ENCODE results near the gene CYB5R4. TPM values are rescaled to one million over a fixed set of nuclear protein-coding genes. Genes with fewer than 3 reads are reported as not detected.

Gene CYB5R4
- total RNA-seq, 2 donors from 2014 or later, result 29.0 to 39.3 TPM

DNA sequence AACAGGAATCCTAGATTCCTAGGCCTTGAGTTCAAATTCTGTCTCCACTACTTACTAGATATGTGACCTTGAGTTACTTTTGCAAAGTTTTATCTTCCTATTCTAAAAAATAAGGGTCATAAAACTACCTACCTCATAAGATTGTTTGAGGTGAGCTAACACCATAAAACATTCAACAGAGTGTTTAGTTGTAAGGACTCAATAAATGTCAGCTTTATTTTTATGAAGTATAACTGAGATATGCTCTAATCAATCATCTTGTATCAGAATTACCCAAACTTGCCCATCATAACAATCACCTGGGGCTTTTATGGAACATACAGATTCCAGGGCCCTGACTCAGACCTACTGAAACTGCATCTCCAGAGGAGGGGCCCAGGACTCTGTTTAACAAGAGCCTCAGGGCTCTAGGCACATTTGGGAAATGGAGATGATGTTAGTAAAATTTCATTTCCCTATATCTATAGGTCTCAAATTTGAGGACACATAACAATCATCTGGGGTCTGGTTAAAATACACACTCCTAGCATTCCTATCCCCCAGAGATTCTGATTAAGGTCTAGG lies 138.6 kb downstream of the CYB5R4 start:
- H3K36me3 Mint-ChIP-seq, result no peaks in the 10 kb centered on the region
- H3K27me3 Mint-ChIP-seq, result peaks cover 9 to 12% of the 10 kb centered on the region in 2 donors
- no peak overlapping the region for H3K27ac Mint-ChIP-seq
- H3K4me3 Mint-ChIP-seq, result no peak overlapping the region
- H3K4me1 Mint-ChIP-seq (ENCODE audit: low read depth in 2 of 2), result no peaks in the 10 kb centered on the region
- ATAC-seq (no peak), DNase-seq (ENCODE audit: low spot score) (no peak)
- no peaks in the 10 kb centered on the region for H3K9me3 Mint-ChIP-seq

DNA sequence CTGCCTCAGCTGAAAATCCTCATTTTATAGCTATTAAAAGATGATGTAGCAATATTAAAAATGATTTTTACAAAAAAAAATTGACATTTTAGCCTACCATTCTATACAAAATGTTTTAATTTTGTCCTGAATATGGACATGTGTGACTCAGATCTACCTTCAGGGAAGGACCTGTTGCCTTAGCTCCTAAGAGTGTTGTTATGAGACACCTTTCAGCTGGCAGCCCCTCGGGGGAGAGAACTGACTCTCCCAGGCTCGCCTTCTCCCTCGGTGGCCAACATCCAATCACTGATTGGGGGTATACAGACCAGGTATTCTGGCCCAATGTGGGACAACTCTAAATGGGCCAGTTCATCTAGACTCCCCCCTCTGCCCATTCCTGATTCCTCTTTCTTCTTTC lies 141.6 kb downstream of the CYB5R4 start:
- no peaks in the 10 kb centered on the region for H3K9me3 Mint-ChIP-seq
- ATAC-seq (no peak), DNase-seq (ENCODE audit: low spot score) (no peak)
- H3K36me3 Mint-ChIP-seq, result no peaks in the 10 kb centered on the region
- no peaks in the 10 kb centered on the region for H3K4me1 Mint-ChIP-seq (ENCODE audit: low read depth in 2 of 2)
- H3K27ac Mint-ChIP-seq, result no peak overlapping the region
- peaks cover 10 to 19% of the 10 kb centered on the region in 2 donors for H3K27me3 Mint-ChIP-seq
- H3K4me3 Mint-ChIP-seq, result no peak overlapping the region

- no peak overlapping the region for H3K4me3 Mint-ChIP-seq
- no peaks in the 10 kb centered on the region for H3K9me3 Mint-ChIP-seq
- H3K4me1 Mint-ChIP-seq (ENCODE audit: low read depth in 2 of 2), result no peaks in the 10 kb centered on the region
Observed at GRCh38 chr6:84002226-84002625, 142.7 kb downstream of the CYB5R4 start.

DNA sequence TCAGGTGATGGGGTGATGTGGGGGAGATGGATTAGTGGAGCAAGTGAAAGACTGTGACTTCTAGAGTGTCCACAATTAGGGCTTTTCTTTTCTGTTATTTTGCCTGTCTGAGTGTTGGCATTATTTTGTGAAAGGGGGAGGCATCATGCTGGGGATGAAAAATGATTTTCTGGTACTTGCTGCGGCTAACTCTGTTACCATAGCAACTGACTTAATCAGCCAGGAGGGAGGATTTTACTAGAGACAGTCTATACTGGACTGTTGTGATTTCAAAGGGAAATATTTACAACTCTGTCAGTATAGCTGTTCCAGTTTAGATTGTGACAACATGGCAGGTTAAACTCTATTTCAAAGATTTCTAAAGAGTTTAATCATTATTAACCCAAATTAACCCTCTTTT lies 143.6 kb downstream of the CYB5R4 start:
- ATAC-seq, result no peak
- Mint-ChIP-seq H3K4me1 (ENCODE audit: low read depth in 2 of 2) (no peaks in the 10 kb centered on the region), H3K36me3 (no peaks in the 10 kb centered on the region), H3K27ac (no peak overlapping the region), H3K9me3 (no peaks in the 10 kb centered on the region), H3K27me3 (peaks cover 13 to 19% of the 10 kb centered on the region in 2 donors), H3K4me3 (no peak overlapping the region)
- no peak for DNase-seq (ENCODE audit: low spot score)

More at GRCh38 chr6:84002226-84002625, 142.7 kb downstream of the CYB5R4 start:
- H3K27ac Mint-ChIP-seq, result no peak overlapping the region
- DNase-seq (ENCODE audit: low spot score) (no peak), ATAC-seq (no peak)
- peaks cover 13 to 19% of the 10 kb centered on the region in 2 donors for H3K27me3 Mint-ChIP-seq
- H3K36me3 Mint-ChIP-seq, result no peaks in the 10 kb centered on the region

DNA sequence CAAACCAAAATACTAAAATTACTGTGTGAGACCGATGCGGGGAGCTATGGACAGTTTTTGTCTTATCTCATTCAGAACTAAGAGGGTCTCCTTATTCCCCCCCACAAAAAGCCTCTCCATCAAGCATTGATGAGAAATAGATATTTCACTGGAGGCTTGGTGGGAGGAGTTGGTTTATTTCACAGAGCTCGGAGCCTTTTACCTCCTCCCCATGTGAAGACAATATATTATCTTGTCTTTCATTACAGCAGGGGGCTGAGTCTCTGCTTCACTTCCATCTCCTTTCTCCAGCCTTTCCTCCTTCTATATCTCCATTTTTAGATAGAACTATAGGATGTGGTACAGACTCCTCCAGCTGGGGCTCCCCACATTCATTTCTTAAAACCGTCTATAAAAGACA lies 144.2 kb downstream of the CYB5R4 start:
- Mint-ChIP-seq H3K4me3 (no peak overlapping the region), H3K27ac (no peak overlapping the region), H3K36me3 (no peaks in the 10 kb centered on the region), H3K27me3 (peaks cover 13 to 19% of the 10 kb centered on the region in 2 donors), H3K9me3 (no peaks in the 10 kb centered on the region), H3K4me1 (ENCODE audit: low read depth in 2 of 2) (no peaks in the 10 kb centered on the region)
- DNase-seq (ENCODE audit: low spot score) (no peak), ATAC-seq (no peak)

DNA sequence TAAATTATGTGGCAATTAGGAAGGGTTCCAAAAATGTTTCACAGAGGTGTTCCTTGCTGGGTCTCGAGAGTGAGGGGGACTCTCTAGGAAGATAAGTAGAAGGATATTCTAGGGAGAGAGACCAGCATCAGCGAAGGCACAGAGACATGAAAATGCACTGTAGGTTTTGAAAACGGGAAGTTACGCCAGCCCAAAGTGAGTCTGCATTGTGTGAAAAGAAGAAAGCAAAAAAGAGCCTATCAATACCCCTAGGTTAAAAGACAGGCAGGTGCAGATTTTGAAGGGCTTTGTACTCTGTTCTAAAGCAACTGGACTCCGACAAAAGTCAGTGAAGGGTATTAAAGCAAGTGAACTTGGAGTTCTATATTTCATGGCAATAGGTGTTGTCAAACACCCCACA lies 148.4 kb downstream of the CYB5R4 start:
- Mint-ChIP-seq H3K9me3 (no peaks in the 10 kb centered on the region), H3K4me3 (no peak overlapping the region), H3K36me3 (no peaks in the 10 kb centered on the region), H3K27me3 (peaks cover 8 to 9% of the 10 kb centered on the region in 2 donors), H3K27ac (no peak overlapping the region), H3K4me1 (ENCODE audit: low read depth in 2 of 2) (no peaks in the 10 kb centered on the region)
- DNase-seq (ENCODE audit: low spot score) (no peak), ATAC-seq (no peak)

GRCh38 chr6:84013354-84013753 lies 153.9 kb downstream of the CYB5R4 start:
- no peaks in the 10 kb centered on the region for H3K9me3 Mint-ChIP-seq
- H3K27ac Mint-ChIP-seq, result no peak overlapping the region
- H3K27me3 Mint-ChIP-seq, result peaks cover 0 to 2% of the 10 kb centered on the region in 2 donors

GRCh38 chr6:84013931-84014330 lies 154.4 kb downstream of the CYB5R4 start:
- Mint-ChIP-seq H3K4me3 (no peak overlapping the region), H3K27ac (no peak overlapping the region), H3K4me1 (ENCODE audit: low read depth in 2 of 2) (no peaks in the 10 kb centered on the region), H3K9me3 (no peaks in the 10 kb centered on the region), H3K36me3 (no peaks in the 10 kb centered on the region), H3K27me3 (peaks cover 0 to 4% of the 10 kb centered on the region in 2 donors)
- ATAC-seq (no peak), DNase-seq (ENCODE audit: low spot score) (no peak)

More at GRCh38 chr6:84013354-84013753, 153.9 kb downstream of the CYB5R4 start:
- ATAC-seq (no peak), DNase-seq (ENCODE audit: low spot score) (no peak)
- H3K36me3 Mint-ChIP-seq, result no peaks in the 10 kb centered on the region
- H3K4me3 Mint-ChIP-seq, result no peak overlapping the region
- no peaks in the 10 kb centered on the region for H3K4me1 Mint-ChIP-seq (ENCODE audit: low read depth in 2 of 2)

GRCh38 chr6:84016029-84016428 lies 156.5 kb downstream of the CYB5R4 start:
- Mint-ChIP-seq H3K27me3 (peaks cover 0 to 7% of the 10 kb centered on the region in 2 donors), H3K4me1 (ENCODE audit: low read depth in 2 of 2) (no peaks in the 10 kb centered on the region), H3K9me3 (no peaks in the 10 kb centered on the region), H3K36me3 (no peaks in the 10 kb centered on the region), H3K4me3 (no peak overlapping the region), H3K27ac (no peak overlapping the region)
- DNase-seq (ENCODE audit: low spot score), result no peak
- ATAC-seq, result no peak

Other genes with a start within 250 kb of the CYB5R4 start
- not detected for gene SNAP91, start 150.6 kb upstream of the CYB5R4 start, total RNA-seq
- not detected for gene RIPPLY2, start 6.3 kb upstream of the CYB5R4 start, total RNA-seq
- not detected for gene MRAP2, start 174.1 kb downstream of the CYB5R4 start, total RNA-seq